SW480 (cell line): ENCODE measurements around the gene MCM6.
"Not testable (repeated sequence)": the region's sequence is repeated elsewhere in the genome, so short reads cannot be mapped to it uniquely, and the experiment has no call there.

Experiments
- DNase-seq: peaks from one replicate; pipeline ENCODE4 v3.0.0-alpha.2; 2016; ENCODE audit warnings: low spot score

MCM6 gene

GRCh38 chr2:135820003-135820618 lies 56.1 kb downstream of the MCM6 start:
- DNase-seq, result no peak

- DNase-seq, result peak; percentile 33
These were observed 57.2 kb downstream of the MCM6 start for GRCh38 chr2:135818937-135819610.

GRCh38 chr2:135817951-135818350 lies 58.3 kb downstream of the MCM6 start:
- no peak for DNase-seq

- DNase-seq, result no peak
These were observed 58.8 kb downstream of the MCM6 start for GRCh38 chr2:135817466-135817865.

- no peak for DNase-seq
These were observed 61.0 kb downstream of the MCM6 start for GRCh38 chr2:135815269-135815668.

- DNase-seq, result no peak
These were observed 63.2 kb downstream of the MCM6 start for GRCh38 chr2:135812907-135813511.

GRCh38 chr2:135807874-135808273 lies 68.4 kb downstream of the MCM6 start:
- DNase-seq, result not testable (repeated sequence)

GRCh38 chr2:135803278-135803677 lies 73.0 kb downstream of the MCM6 start:
- no peak for DNase-seq

GRCh38 chr2:135802350-135802749 lies 73.9 kb downstream of the MCM6 start:
- no peak for DNase-seq

- DNase-seq, result no peak
These were observed 75.5 kb downstream of the MCM6 start for GRCh38 chr2:135800513-135801460.

GRCh38 chr2:135799738-135800137 lies 76.5 kb downstream of the MCM6 start:
- DNase-seq, result no peak

GRCh38 chr2:135798762-135799161 lies 77.5 kb downstream of the MCM6 start:
- DNase-seq, result no peak

GRCh38 chr2:135798275-135798705 lies 78.0 kb downstream of the MCM6 start:
- no peak for DNase-seq

GRCh38 chr2:135797497-135798274 lies 78.6 kb downstream of the MCM6 start:
- DNase-seq, result peak; percentile 59

GRCh38 chr2:135796606-135797005 lies 79.6 kb downstream of the MCM6 start:
- no peak for DNase-seq

- DNase-seq, result not testable (repeated sequence)
These were observed 80.6 kb downstream of the MCM6 start for GRCh38 chr2:135795641-135796040.

- no peak for DNase-seq
These were observed 83.7 kb downstream of the MCM6 start for GRCh38 chr2:135792401-135793150.

- DNase-seq, result no peak
These were observed 84.6 kb downstream of the MCM6 start for GRCh38 chr2:135791418-135792190.

- no peak for DNase-seq
These were observed 85.8 kb downstream of the MCM6 start for GRCh38 chr2:135790423-135790822.
